Hepatocyte (in vitro differentiated cells): ENCODE data around the gene PEA15.

Experiments used
- EZH2 ChIP-seq: fragments of 200-600 bp; sonication (generic); IDR thresholded peaks from 2 replicates; pipeline ENCODE4 v1.6.1; 2016; ENCODE audit warnings: antibody characterized with exemption, mild to moderate bottlenecking, borderline replicate concordance
- TF ChIP-seq, protein P1 (sequence below): fragments of 200-600 bp; sonication (generic); IDR thresholded peaks from 2 replicates; pipeline ENCODE4 v1.5.1; 2016; ENCODE audit warnings: antibody characterized with exemption, mild to moderate bottlenecking; ENCODE audit not compliant: poor library complexity

DNA sequence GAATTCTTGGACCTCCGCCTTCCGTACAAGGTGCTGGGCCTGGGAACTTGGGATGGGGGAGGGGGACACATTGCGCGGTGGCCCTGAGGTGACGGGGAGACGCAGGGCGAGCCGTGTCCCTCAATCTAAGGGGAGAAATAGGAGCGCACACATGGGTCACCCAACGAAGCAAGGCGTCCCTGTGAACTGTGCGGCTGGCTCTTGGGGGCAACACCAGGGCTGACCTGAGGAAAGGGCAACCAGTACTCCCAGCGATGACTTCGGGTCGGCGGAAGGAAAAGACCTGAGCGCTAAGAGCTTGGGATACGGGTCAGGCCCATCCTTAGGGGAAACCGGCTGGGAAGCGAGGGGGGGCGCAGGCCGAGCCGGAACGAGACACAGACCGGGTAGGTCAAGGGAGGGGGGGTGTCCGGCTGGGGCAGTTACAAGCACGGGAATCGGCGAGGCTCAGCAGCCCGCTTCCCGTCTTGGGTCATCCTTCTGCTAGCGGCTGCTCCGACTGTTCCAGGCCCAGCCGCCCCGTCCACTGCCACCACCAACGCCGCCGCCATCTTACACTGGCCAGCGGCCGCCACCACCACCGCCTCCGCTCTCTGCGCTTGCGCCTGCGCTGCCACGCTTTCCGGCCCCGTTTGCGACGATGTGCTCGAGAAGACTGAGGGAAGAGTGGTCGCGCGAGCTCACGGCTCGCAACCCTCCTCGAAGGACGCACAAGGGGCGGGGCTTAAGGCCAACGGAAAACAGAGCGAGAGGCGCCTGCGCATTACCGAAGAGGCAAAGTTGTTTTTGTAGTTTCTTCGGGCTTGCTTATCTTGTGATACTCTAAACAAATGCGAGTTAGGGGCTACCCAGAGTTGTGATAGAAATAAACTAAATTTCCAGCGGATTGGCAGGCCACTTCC, 57.0 kb downstream of the PEA15 start, which contains the start of gene DCAF8:
- TF ChIP-seq EZH2, result no peak
- TF ChIP-seq, protein P1, sequence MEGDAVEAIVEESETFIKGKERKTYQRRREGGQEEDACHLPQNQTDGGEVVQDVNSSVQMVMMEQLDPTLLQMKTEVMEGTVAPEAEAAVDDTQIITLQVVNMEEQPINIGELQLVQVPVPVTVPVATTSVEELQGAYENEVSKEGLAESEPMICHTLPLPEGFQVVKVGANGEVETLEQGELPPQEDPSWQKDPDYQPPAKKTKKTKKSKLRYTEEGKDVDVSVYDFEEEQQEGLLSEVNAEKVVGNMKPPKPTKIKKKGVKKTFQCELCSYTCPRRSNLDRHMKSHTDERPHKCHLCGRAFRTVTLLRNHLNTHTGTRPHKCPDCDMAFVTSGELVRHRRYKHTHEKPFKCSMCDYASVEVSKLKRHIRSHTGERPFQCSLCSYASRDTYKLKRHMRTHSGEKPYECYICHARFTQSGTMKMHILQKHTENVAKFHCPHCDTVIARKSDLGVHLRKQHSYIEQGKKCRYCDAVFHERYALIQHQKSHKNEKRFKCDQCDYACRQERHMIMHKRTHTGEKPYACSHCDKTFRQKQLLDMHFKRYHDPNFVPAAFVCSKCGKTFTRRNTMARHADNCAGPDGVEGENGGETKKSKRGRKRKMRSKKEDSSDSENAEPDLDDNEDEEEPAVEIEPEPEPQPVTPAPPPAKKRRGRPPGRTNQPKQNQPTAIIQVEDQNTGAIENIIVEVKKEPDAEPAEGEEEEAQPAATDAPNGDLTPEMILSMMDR, result no peak
